ENCODE results near the gene DPP4. TPM values are rescaled to one million over a fixed set of nuclear protein-coding genes. Genes with fewer than 3 reads are reported as not detected.

DPP4 gene
- total and polyA plus RNA-seq, 2 of the 4 experiments (the other 2 are of a cell fraction), result 13.2 to 19.0 TPM

- Histone ChIP-seq H3K9me3 (ENCODE audit: control insufficient read depth, insufficient read depth, low read length) (no peaks in the 10 kb centered on the region), H3K4me1 (ENCODE audit: control insufficient read depth, insufficient read depth, low read length) (peaks cover 2% of the 10 kb centered on the region; the same call in 1 of the 2 replicates), H3K56ac (ENCODE audit: extremely low read depth, insufficient read depth, low read length) (no peak overlapping the region), H2BK120ac (ENCODE audit: low read depth, low read length) (no peak overlapping the region), H2AK5ac (ENCODE audit: low read depth, low read length) (no peak overlapping the region), H3K4ac (ENCODE audit: low read depth, low read length) (no peak overlapping the region), H4K5ac (ENCODE audit: low read depth, low read length) (no peak overlapping the region), H3K4me2 (ENCODE audit: low read depth, low read length) (no peak overlapping the region), H3K18ac (ENCODE audit: low read depth, low read length) (no peak overlapping the region), H3K9me1 (ENCODE audit: insufficient read depth, low read length) (no peaks in the 10 kb centered on the region), H3K14ac (replicated peaks; ENCODE audit: low read depth, low read length) (no peak overlapping the region), H2BK20ac (ENCODE audit: low read depth, low read length) (no peak overlapping the region), H2AFZ (replicated peaks; ENCODE audit: low read length, poor library complexity) (no peak overlapping the region), H2BK15ac (ENCODE audit: low read depth, low read length) (no peak overlapping the region), H2BK5ac (ENCODE audit: low read depth, low read length, poor library complexity, severe bottlenecking) (no peak overlapping the region), H4K8ac (ENCODE audit: low read depth in 2 of 2, low read length in 2 of 2) (no peak overlapping the region), H3K9ac (ENCODE audit: low read depth, low read length) (no peak overlapping the region), H4K20me1 (ENCODE audit: insufficient read depth, low read length) (no peaks in the 10 kb centered on the region), H2AK9ac (replicated peaks; ENCODE audit: low read depth, low read length, poor library complexity) (no peak overlapping the region), H4K91ac (ENCODE audit: insufficient read depth, low read depth, low read length) (no peak overlapping the region), H3K36me3 (ENCODE audit: control insufficient read depth, insufficient read depth, low read length) (peaks cover 16% of the 10 kb centered on the region), H3K27ac (ENCODE audit: insufficient read depth, low read length) (no peak overlapping the region), H3K23ac (ENCODE audit: low read depth, low read length) (no peak overlapping the region), H3K79me1 (ENCODE audit: low read depth in 1 of 2, low read length in 2 of 2) (no peaks in the 10 kb centered on the region), H3K4me3 (ENCODE audit: insufficient read depth, low read depth, low read length) (no peak overlapping the region), H3K27me3 (ENCODE audit: control insufficient read depth, insufficient read depth, low read length) (no peaks in the 10 kb centered on the region)
- POLR2A ChIA-PET (ENCODE audit: unreplicated experiment), result no interaction called here
- intact Hi-C loops (cut with micrococcal nuclease), result loop anchor here (5.0 kb wide), 1 partner anchor 53 kb away; no protein-coding TSS in a partner anchor
- ATAC-seq (ENCODE audit: low read depth) (no peak), DNase-seq (no peak)
- no TSS peak for BruUV-seq (replicated peaks)
- dilution Hi-C loops (cut with HindIII; ENCODE audit: low sequenced_read_pairs, unreplicated experiment), result no loop called here
- no peak for TF ChIP-seq CEBPB (IDR thresholded peaks at IDR 0.05; ENCODE audit: low read depth, low read length)
- TF ChIP-seq RCOR1 (IDR thresholded peaks at IDR 0.05; ENCODE audit: insufficient replicate concordance, low read length), result no peak
- no peak for TF ChIP-seq MAZ (IDR thresholded peaks at IDR 0.05; ENCODE audit: borderline replicate concordance, low read depth, low read length)
- no peak for TF ChIP-seq MXI1 (IDR thresholded peaks at IDR 0.05; ENCODE audit: borderline replicate concordance, low read depth, low read length)
- no peak for TF ChIP-seq CTCF (conservative IDR thresholded peaks at IDR 0.05; ENCODE audit: low read depth, low read length)
- TF ChIP-seq SMC3 (IDR thresholded peaks at IDR 0.05; ENCODE audit: low read depth, low read length), result no peak
- no peak for TF ChIP-seq ELK1 (IDR thresholded peaks at IDR 0.05; ENCODE audit: borderline replicate concordance, low read depth, low read length)
- TF ChIP-seq BHLHE40 (IDR thresholded peaks at IDR 0.05; ENCODE audit: low read depth, low read length), result no peak
- TF ChIP-seq MAFK (IDR thresholded peaks at IDR 0.05; ENCODE audit: low read depth, low read length), result no peak
- no peak for TF ChIP-seq CHD1 (IDR thresholded peaks at IDR 0.05; ENCODE audit: low read depth, low read length)
- no peak for TF ChIP-seq FOS (IDR thresholded peaks at IDR 0.05; ENCODE audit: low read depth, low read length)
- TF ChIP-seq POLR2A (IDR thresholded peaks at IDR 0.05; ENCODE audit: low read depth, low read length), result no peak
- TF ChIP-seq RAD21 (IDR thresholded peaks at IDR 0.05; ENCODE audit: low read length), result no peak
- CTCF ChIA-PET, result no interaction called here
- in situ Hi-C loops (cut with MboI; ENCODE audit: low sequenced_read_pairs), result loop anchor here (25.0 kb wide), 1 partner anchor 313 kb away; the partner anchor contains the start of gene IFIH1
- WGBS, 2 experiments (ENCODE audit: extremely low coverage in 2 of 2, insufficient read length in 1 of 2), result no CpG with 5 or more reads among the region's 6 CpGs
Observed at GRCh38 chr2:161999321-161999720, 74.7 kb downstream of the DPP4 start.
